ENCODE results near the gene ZNF511.

Gene ZNF511

GRCh38 chr10:133273534-133274143 is 35.1 kb upstream of the ZNF511 start:
- CTCF ChIA-PET, result interaction anchor here (0.6 to 1.2 kb wide), 2 partner anchors 56 to 225 kb away, joined by 3 to 4 read pairs; no protein-coding TSS in a partner anchor
- POLR2A ChIA-PET, result no interaction called here
- Histone ChIP-seq H3K9me3 (ENCODE audit: control insufficient read depth, insufficient read depth, low read depth, low read length) (no peaks in the 10 kb centered on the region), H3K36me3 (ENCODE audit: control insufficient read depth in 2 of 2, insufficient read depth in 1 of 2, low read length in 2 of 2) (peaks cover 0 to 7% of the 10 kb centered on the region in 2 experiments; a peak in 1 of 3 replicates), H3K27ac (ENCODE audit: extremely low read depth, low read depth, low read length) (no peak overlapping the region), H3K4me1 (ENCODE audit: control insufficient read depth, insufficient read depth, low read length) (no peaks in the 10 kb centered on the region), H3K4me3 (ENCODE audit: low read depth, low read length) (no peak overlapping the region)
- TF ChIP-seq GLIS1 (tag by site-specific recombination; IDR thresholded peaks at IDR 0.05), result no peak
- TF ChIP-seq KLF8 (tag by site-specific recombination; IDR thresholded peaks at IDR 0.05), result peak; percentile 37; the same call in 1 of the 2 replicates

- Histone ChIP-seq H3K36me3 (ENCODE audit: control insufficient read depth in 2 of 2, insufficient read depth in 1 of 2, low read length in 2 of 2) (peaks cover 0 to 17% of the 10 kb centered on the region in 2 experiments; a peak in 1 of 3 replicates), H3K4me3 (ENCODE audit: low read depth, low read length) (no peak overlapping the region), H3K9me3 (ENCODE audit: control insufficient read depth, insufficient read depth, low read depth, low read length) (no peaks in the 10 kb centered on the region), H3K4me1 (ENCODE audit: control insufficient read depth, insufficient read depth, low read length) (no peaks in the 10 kb centered on the region), H3K27ac (ENCODE audit: extremely low read depth, low read depth, low read length) (no peak overlapping the region)
- ChIA-PET CTCF (interaction anchor here (1.2 kb wide), 1 partner anchor 54 kb away, joined by 4 read pairs; no protein-coding TSS in a partner anchor), POLR2A (interaction anchor here (0.8 kb wide), 1 partner anchor 16 kb away, joined by 10 read pairs; no protein-coding TSS in a partner anchor)
- TF ChIP-seq ATF2 (tag by site-specific recombination; IDR thresholded peaks at IDR 0.05; ENCODE audit: low read depth) (no peak), ZNF341 (tag by site-specific recombination; IDR thresholded peaks at IDR 0.05; ENCODE audit: low read depth) (peak; percentile 14; the same call in 1 of the 2 replicates), ZIC2 (tag by site-specific recombination; IDR thresholded peaks at IDR 0.05) (peak; percentile 43; the same call in 1 of the 2 replicates), ZNF600 (tag by site-specific recombination; IDR thresholded peaks at IDR 0.05) (0 out of 2 replicates have a peak, but pooled peaks have one; percentile 45), ZNF112 (tag by site-specific recombination; IDR thresholded peaks at IDR 0.05) (no peak), KLF1 (tag by site-specific recombination; IDR thresholded peaks at IDR 0.05) (no peak), PATZ1 (tag by site-specific recombination; IDR thresholded peaks at IDR 0.05) (0 out of 2 replicates have a peak, but pooled peaks have one; percentile 25), HIC1 (tag by site-specific recombination; IDR thresholded peaks at IDR 0.05) (0 out of 2 replicates have a peak, but pooled peaks have one; percentile 42), ZNF19 (tag by site-specific recombination; IDR thresholded peaks at IDR 0.05; ENCODE audit: low read depth) (no peak), ZNF324 (tag by site-specific recombination; IDR thresholded peaks at IDR 0.05) (no peak)
Observed at GRCh38 chr10:133274751-133275683, 33.7 kb upstream of the ZNF511 start.

- Histone ChIP-seq H3K4me1 (ENCODE audit: control insufficient read depth, insufficient read depth, low read length) (no peaks in the 10 kb centered on the region), H3K4me3 (ENCODE audit: low read depth, low read length) (no peak overlapping the region), H3K9me3 (ENCODE audit: control insufficient read depth, insufficient read depth, low read depth, low read length) (no peaks in the 10 kb centered on the region), H3K27ac (ENCODE audit: extremely low read depth, low read depth, low read length) (no peak overlapping the region), H3K36me3 (ENCODE audit: control insufficient read depth in 2 of 2, insufficient read depth in 1 of 2, low read length in 2 of 2) (peaks cover 0 to 21% of the 10 kb centered on the region in 2 experiments; a peak in 1 of 3 replicates)
- ChIA-PET CTCF (no interaction called here), POLR2A (no interaction called here)
- TF ChIP-seq PRDM10 (tag by site-specific recombination; IDR thresholded peaks at IDR 0.05) (no peak), MZF1 (tag by site-specific recombination; IDR thresholded peaks at IDR 0.05; ENCODE audit: borderline replicate concordance) (no peak), ZNF701 (tag by site-specific recombination; IDR thresholded peaks at IDR 0.05) (no peak)
Observed at GRCh38 chr10:133275684-133276092, 33.0 kb upstream of the ZNF511 start.

Data from HEK293 (cell line).